Panc1 (cell line): ENCODE results near the gene KMT2D.

Experiments
- CTCF ChIP-seq: fragments of 450-650 bp; IDR thresholded peaks from 2 replicates; pipeline ENCODE4 v1.5.1; 2017; ENCODE audit warnings: mild to moderate bottlenecking
- REST ChIP-seq, 2 experiments: IDR thresholded peaks; 2 replicates each; pipeline ENCODE4 v1.6.1; 2011 to 2012; ENCODE audit warnings: low read depth in 2 of 2, control low read depth in 1 of 2, low read length in 1 of 2, mild to moderate bottlenecking in 1 of 2, moderate library complexity in 1 of 2; ENCODE audit not compliant: insufficient read depth in 1 of 2

- TF ChIP-seq CTCF (no peak), REST (IDR thresholded peaks at IDR 0.05; ENCODE audit: insufficient read depth in 1 of 2, low read depth in 2 of 2, low read length in 1 of 2) (no peak)
Measured at GRCh38 chr12:49048953-49049352, 11.6 kb downstream of the KMT2D start.
